Islet precursor cell (in vitro differentiated cells): ENCODE measurements around the gene AIG1.

ENCODE experiments used
- DNase-seq: peaks from one replicate; pipeline ENCODE4 v3.0.0-alpha.2; 2018

The AIG1 gene

GRCh38 chr6:143169440-143169839 lies 108.8 kb downstream of the AIG1 start:
- no peak for DNase-seq

GRCh38 chr6:143174516-143174915 lies 113.8 kb downstream of the AIG1 start:
- DNase-seq = no peak

DNA sequence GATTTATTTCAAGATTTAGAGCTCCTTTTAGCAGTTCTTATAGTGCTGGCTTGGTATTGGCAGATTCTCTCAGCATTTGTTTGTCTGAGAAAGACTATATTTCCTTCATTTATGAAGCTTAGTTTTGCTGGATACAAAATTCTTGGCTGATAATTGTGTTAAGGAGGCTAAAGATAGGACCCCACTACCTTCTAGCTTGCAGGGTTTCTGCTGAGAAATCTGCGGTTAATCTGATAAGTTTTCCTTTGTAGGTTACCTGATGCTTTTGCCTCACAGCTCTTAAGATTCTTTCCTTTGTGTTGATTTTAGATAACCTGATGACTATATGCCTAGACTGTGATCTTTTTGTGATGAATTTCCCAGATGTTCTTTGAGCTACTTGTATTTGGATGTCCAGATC lies 114.3 kb downstream of the AIG1 start:
- DNase-seq = no peak

- DNase-seq = peak; percentile 99
These were observed 115.7 kb downstream of the AIG1 start for GRCh38 chr6:143176090-143177021.

GRCh38 chr6:143177706-143178105 lies 117.0 kb downstream of the AIG1 start:
- no peak for DNase-seq

DNA sequence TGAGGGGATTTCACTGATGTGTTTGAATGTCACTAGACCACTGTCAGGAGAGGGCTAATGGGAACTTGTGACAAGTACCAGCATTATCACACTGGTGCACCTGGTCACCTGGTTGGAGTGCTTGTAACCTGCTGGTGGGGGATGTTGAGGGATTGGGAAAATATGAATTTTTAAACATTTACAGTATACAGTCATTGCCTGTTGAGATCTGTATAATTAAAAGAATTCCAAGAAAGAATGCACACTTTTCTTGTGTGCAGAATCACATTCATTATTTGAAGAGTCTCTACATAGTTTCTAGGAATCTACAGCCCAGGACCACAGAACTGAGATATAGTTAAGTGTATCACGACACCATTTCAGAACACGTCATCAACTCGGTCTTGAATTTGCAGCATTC lies 118.4 kb downstream of the AIG1 start:
- DNase-seq = no peak

GRCh38 chr6:143179901-143180612 lies 119.4 kb downstream of the AIG1 start:
- no peak for DNase-seq

- DNase-seq = no peak
These were observed 120.1 kb downstream of the AIG1 start for GRCh38 chr6:143180826-143181225.

DNA sequence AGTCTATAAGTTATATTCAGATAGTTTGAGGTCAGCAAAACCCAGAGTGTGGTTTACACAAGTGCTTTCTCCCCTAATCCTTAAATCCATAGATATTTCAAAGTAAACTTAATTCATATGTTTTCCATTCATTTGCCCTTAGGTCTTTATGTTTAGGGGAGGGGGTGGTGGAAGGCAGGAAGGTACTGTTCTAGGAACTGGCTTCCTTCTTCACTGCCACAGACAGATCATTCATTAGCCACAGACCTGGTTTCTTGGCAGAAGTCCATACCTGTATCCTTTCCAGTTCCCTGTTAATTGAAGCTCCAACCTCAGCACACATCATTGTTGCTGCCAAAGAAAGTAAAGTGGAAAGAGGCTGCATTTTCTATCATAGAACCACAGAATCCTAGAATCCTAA lies 123.0 kb downstream of the AIG1 start:
- no peak for DNase-seq

- no peak for DNase-seq
These were observed 124.6 kb downstream of the AIG1 start for GRCh38 chr6:143185288-143185687.

GRCh38 chr6:143187238-143187923 lies 126.7 kb downstream of the AIG1 start:
- no peak for DNase-seq

DNA sequence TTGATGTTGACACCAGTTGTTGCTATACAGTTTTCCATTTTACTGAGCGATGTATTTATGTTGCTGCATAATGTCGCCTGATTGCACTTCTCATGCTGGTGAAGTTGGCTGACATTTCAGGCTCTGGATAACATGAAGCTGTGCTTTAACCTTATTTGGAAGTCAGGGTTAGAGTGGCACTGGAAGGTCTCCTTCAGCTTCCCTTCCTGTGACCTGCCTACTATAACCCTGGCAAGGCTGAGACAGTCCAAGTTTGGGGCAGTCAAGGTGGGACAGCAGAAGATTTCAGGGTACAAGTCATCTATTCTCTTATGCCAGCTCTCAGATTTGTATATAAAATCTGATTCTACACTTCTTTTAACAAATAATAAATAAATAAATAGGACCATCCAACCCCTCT lies 127.6 kb downstream of the AIG1 start:
- DNase-seq = no peak

GRCh38 chr6:143191361-143191760 lies 130.7 kb downstream of the AIG1 start:
- DNase-seq = no peak

DNA sequence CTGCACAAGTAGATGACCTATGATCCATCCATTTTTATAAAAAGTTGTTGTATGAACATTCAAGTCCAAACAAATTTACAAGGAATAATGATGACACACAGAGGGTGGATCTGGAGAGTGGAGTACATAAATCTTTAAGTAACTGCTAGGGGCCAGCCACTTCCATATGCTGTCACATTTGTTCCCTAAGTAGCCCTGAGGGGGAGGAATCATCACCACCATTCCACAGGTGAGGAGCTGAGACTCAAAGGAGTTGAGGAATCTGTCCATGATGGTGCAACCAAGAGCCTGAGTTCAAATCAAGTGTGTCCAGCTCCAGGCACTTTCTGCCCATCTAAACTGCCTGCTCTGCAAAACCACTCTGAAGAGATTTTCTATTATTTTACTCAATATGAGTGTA lies 132.1 kb downstream of the AIG1 start:
- no peak for DNase-seq

GRCh38 chr6:143193571-143194094 lies 132.9 kb downstream of the AIG1 start:
- DNase-seq = no peak

DNA sequence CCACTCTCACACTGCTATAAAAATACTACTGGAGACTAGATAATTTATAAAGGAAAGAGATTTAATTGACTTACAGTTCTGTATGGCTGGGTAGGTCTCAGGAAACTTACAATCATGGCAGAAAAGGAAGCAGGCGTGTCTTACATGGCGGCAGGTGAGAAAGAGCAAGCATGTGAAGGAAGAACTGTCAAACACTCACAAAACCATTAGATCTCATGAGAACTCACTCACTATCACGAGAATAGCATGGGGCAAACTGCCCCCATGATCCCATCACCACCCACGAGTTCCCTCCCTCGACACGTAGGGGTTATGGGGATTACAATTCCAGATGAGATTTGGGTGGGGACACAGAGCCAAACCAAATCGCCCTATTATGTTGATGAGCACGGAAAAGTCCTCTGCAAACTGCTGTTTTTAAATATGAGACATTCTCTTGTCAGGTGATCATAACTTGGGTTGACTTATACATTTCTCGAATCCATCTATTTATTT lies 133.5 kb downstream of the AIG1 start:
- DNase-seq = no peak

DNA sequence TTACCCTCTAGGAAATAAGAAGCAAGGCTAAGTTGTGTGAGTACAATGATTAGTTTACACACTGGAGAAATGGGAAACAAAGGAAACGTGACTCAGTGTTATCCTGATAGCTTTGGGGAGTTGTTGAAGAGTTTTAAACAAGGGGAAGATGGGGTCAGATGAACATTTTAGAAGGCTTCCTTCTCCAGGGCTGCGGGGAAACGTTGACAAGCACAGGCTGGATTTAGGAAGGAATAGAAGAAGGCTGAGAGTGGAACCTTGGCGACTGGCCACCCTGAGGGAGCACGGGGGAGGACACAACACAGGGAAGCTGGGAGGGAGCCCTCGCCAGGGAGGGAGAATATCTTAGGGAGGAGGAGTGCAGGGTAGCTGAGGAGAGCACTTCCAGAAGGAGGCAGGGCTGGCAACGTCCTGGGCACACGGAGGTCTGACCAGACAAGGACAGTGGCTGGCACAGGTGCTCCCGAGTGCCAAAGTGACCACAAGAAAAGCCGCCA lies 134.7 kb downstream of the AIG1 start:
- DNase-seq = no peak

GRCh38 chr6:143196525-143197225 lies 136.0 kb downstream of the AIG1 start:
- no peak for DNase-seq

DNA sequence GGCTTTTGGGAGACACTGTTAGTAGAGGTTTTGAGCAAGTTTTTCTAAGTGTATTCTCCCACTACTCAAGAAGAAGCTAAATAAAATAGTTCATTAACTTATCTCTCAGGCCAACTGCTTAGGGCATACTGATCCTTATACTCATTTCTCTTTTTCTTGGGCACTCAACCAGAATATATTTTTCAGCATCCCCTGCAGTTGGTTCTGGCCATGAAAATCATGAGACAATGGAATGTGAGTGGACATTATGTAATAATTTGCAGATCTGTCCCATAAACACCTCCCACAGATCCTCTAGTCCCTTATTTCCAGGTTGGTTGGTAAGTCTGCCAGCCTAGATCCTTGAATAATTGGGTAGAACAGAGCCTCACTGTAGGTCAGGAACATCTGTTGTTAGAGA lies 136.7 kb downstream of the AIG1 start:
- DNase-seq = no peak

DNA sequence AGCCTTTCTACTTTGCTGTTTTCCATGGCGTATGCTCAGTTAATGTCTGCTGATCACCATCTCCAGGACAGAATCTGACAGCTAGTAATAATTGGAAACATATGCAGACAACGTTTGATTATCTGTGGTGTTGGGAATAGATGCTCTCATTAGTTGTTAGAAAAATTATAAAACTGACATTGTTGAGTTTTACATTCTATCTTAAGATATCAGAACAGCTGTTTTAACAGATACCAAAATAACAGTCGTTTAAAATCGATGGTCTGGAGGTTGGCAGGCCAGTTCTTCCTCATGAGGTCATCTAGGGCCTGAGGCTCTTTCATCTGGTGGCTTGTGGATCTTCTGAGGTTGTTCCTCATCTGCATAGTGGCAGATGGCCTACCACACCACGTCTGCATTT lies 137.6 kb downstream of the AIG1 start:
- no peak for DNase-seq

- no peak for DNase-seq
These were observed 138.6 kb downstream of the AIG1 start for GRCh38 chr6:143199291-143199690.

GRCh38 chr6:143200167-143200770 lies 139.6 kb downstream of the AIG1 start:
- no peak for DNase-seq
